ENCODE results near the gene PLGLB2. TPM values are rescaled to one million over a fixed set of nuclear protein-coding genes. Genes with fewer than 3 reads are reported as not detected.
"Not testable (repeated sequence)": the region's sequence is repeated elsewhere in the genome, so short reads cannot be mapped to it uniquely, and the experiment has no call there.

PLGLB2 gene
- 1 to 10 TPM in 1 of 2 donors, under 1 TPM in 1; 0.62 to 2.5 TPM for total RNA-seq
- polyA plus RNA-seq = not detected
- long read RNA-seq, donor 1 = 0 reads
- long read RNA-seq, donor 2 = 0 reads

DNA sequence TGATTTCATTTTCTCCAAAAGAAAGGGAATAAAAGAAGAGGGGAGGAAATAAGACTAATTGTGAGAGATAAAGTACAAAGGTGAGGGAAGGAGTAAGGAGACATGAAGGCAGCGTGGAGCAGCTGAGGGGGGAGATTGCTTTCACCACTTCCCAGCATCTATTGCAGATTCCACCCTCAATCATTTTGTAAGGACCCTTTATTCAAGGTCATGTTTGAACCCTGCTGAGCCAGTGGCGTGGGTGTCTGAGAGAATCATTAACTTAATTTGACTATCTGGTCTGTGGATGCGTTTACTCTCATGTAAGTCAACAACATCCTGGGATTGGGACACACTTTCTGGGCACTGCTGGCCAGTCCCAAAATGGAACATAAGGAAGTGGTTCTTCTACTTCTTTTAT, at the start of gene PLGLB2:
PLGLB2 (plus strand) TSS at position 297 of the 400 bp plus-strand sequence; CDS start at position 364, 67 bp downstream.
- DNase-seq = peak in 1 of 2 donors; percentile 4
- not testable (repeated sequence) for H3K4me1 ChIP-seq (ENCODE audit: control insufficient read depth in 1 of 2, insufficient read depth in 2 of 2, low read length in 2 of 2)

DNA sequence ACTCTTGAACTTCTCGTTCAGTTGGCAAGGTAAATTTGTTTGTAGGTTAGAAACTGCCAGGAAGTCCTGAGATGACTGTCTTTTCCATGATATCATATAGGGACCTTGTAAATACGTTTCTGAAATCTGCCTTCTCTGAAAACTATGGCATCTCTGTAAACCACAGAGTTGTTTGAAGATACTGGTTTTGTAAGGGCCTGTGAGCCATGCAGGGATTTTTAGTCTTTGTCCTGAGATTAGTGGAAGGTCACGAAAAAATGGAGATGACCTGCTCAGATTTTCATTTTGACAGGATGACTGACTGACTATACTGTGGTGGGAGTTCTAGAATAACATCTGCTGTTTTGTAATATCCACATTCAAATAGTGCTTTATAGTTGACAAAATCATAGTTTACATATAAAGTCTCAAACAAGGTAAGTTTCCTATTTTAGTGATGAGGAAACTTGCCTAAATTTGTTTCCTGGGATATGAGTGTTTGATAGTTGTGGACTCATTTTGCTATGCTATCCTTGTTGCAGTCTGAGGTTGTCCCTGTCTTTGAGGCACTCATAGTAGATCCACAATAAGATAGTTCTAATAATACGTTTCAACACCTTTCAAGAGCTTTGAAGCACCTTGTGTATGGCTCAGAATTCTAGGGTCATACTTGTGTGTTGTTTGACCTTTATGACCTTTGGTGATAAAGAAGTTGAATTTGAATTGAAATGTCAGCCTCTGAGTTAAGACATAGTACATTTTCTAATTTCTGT, 43.1 kb upstream of the PLGLB2 start:
- H3K4me1 ChIP-seq (ENCODE audit: control insufficient read depth in 1 of 2, insufficient read depth in 2 of 2, low read length in 2 of 2); ATAC-seq (ENCODE audit: low FRiP score); DNase-seq; intact Hi-C loops (cut with DNase I); H3K4me3 ChIP-seq (ENCODE audit: low read length in 2 of 2); H3K27me3 ChIP-seq (ENCODE audit: control insufficient read depth in 1 of 2, insufficient read depth in 2 of 2, low read length in 1 of 2); H3K36me3 ChIP-seq (ENCODE audit: control insufficient read depth in 1 of 2, insufficient read depth in 2 of 2, low read length in 1 of 2); H3K27ac ChIP-seq (ENCODE audit: low read depth in 1 of 2, low read length in 2 of 2); H3K9me3 ChIP-seq (ENCODE audit: control insufficient read depth, low read length): not testable (repeated sequence)
- WGBS, 2 donors = 21% methylated on average over 2 of the region's 4 CpGs; no CpG with 5 or more reads in 1 of the 2 donors

More for the DNA sequence above, at the start of gene PLGLB2:
- H3K36me3 ChIP-seq (ENCODE audit: control insufficient read depth in 1 of 2, insufficient read depth in 2 of 2, low read length in 1 of 2); H3K27ac ChIP-seq (ENCODE audit: low read depth in 1 of 2, low read length in 2 of 2); H3K9me3 ChIP-seq (ENCODE audit: control insufficient read depth, low read length); H3K27me3 ChIP-seq (ENCODE audit: control insufficient read depth in 1 of 2, insufficient read depth in 2 of 2, low read length in 1 of 2); H3K4me3 ChIP-seq (ENCODE audit: low read length in 2 of 2); intact Hi-C loops (cut with DNase I); ATAC-seq (ENCODE audit: low FRiP score): not testable (repeated sequence)
- 97 to 100% methylated on average over 1 of the region's 3 CpGs for WGBS, 2 donors

DNA sequence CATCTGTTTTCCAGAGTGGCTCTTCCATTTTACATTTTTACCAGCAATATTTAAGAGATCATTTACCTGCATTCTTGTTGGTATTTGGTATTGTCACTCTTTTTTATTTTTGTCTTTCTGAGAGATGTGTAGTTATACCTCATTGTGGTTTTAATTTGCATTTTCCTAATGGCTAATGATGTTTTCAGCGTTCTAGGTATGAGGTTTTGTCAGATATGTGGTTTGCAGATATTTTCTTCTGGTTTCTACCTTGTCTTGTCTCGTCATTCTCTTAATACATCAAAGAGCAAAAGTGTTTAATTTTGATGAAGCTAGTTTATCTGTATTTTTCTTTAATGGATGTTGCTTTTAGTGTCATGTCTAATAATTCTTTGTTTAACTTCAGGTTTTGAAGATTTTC, 39.5 kb upstream of the PLGLB2 start:
- H3K9me3 ChIP-seq (ENCODE audit: control insufficient read depth, low read length); H3K36me3 ChIP-seq (ENCODE audit: control insufficient read depth in 1 of 2, insufficient read depth in 2 of 2, low read length in 1 of 2); ATAC-seq (ENCODE audit: low FRiP score); H3K4me3 ChIP-seq (ENCODE audit: low read length in 2 of 2); H3K4me1 ChIP-seq (ENCODE audit: control insufficient read depth in 1 of 2, insufficient read depth in 2 of 2, low read length in 2 of 2); intact Hi-C loops (cut with DNase I); H3K27ac ChIP-seq (ENCODE audit: low read depth in 1 of 2, low read length in 2 of 2); H3K27me3 ChIP-seq (ENCODE audit: control insufficient read depth in 1 of 2, insufficient read depth in 2 of 2, low read length in 1 of 2); DNase-seq: not testable (repeated sequence)
- 87 to 94% methylated on average over 2 of the region's 2 CpGs for WGBS, 2 donors

DNA sequence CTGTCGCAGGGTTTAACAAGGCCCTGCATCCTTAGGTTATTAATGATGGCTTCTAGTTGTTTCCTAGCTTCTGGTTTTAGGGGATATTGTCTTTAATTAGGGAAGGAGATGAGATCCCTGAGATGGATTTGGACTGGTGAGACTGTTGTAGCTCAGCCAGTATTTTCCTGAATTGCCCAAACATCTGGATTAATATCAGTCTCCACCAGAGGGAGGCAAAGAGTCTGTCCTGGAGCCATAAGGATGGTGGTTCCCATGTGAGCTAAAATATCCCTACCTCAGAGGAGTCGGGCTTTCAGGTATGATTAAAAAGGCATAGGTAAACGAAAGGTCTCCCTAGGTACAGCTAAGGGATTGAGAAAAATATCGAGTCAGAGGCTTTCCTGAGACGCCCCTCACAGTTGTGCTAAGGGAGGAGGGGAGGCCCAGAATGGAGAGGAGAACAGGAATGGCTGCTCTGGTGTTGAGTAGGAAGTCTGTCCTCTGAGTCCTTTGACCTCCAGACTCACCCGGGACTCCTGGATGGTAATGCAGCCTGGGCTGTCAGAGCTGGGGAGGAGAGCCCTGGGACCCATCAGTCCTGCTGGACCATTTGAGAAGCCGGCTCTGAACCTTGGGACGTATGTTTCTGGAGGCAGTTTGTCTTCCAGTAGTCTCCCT, 19.8 kb upstream of the PLGLB2 start:
- H3K36me3 ChIP-seq (ENCODE audit: control insufficient read depth in 1 of 2, insufficient read depth in 2 of 2, low read length in 1 of 2); H3K4me1 ChIP-seq (ENCODE audit: control insufficient read depth in 1 of 2, insufficient read depth in 2 of 2, low read length in 2 of 2); ATAC-seq (ENCODE audit: low FRiP score); H3K27ac ChIP-seq (ENCODE audit: low read depth in 1 of 2, low read length in 2 of 2); H3K27me3 ChIP-seq (ENCODE audit: control insufficient read depth in 1 of 2, insufficient read depth in 2 of 2, low read length in 1 of 2); H3K9me3 ChIP-seq (ENCODE audit: control insufficient read depth, low read length); intact Hi-C loops (cut with DNase I); H3K4me3 ChIP-seq (ENCODE audit: low read length in 2 of 2); DNase-seq: not testable (repeated sequence)
- no CpG with 5 or more reads among the region's 8 CpGs for WGBS, 2 donors

DNA sequence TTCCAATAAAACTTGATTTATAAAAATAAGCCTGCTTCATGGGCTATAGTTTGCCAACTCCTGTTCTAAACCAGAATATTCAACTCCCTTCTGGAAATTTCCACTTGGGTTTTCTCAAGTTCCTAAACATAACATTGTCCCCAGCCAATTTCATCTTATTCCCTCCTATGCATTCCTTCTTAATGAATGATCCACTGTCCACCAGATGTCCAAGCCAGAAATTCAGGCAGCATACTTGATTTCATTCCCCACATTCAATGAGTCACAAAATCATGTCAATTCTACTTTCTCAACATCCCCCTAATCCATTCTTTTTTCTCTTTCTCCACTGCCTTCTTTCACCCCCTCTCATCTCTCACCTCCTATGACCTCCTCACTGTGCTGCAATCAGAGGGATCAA, 7.0 kb upstream of the PLGLB2 start:
- H3K27me3 ChIP-seq (ENCODE audit: control insufficient read depth in 1 of 2, insufficient read depth in 2 of 2, low read length in 1 of 2); ATAC-seq (ENCODE audit: low FRiP score); intact Hi-C loops (cut with DNase I); DNase-seq; H3K36me3 ChIP-seq (ENCODE audit: control insufficient read depth in 1 of 2, insufficient read depth in 2 of 2, low read length in 1 of 2); H3K27ac ChIP-seq (ENCODE audit: low read depth in 1 of 2, low read length in 2 of 2); H3K4me3 ChIP-seq (ENCODE audit: low read length in 2 of 2); H3K4me1 ChIP-seq (ENCODE audit: control insufficient read depth in 1 of 2, insufficient read depth in 2 of 2, low read length in 2 of 2); H3K9me3 ChIP-seq (ENCODE audit: control insufficient read depth, low read length): not testable (repeated sequence)

DNA sequence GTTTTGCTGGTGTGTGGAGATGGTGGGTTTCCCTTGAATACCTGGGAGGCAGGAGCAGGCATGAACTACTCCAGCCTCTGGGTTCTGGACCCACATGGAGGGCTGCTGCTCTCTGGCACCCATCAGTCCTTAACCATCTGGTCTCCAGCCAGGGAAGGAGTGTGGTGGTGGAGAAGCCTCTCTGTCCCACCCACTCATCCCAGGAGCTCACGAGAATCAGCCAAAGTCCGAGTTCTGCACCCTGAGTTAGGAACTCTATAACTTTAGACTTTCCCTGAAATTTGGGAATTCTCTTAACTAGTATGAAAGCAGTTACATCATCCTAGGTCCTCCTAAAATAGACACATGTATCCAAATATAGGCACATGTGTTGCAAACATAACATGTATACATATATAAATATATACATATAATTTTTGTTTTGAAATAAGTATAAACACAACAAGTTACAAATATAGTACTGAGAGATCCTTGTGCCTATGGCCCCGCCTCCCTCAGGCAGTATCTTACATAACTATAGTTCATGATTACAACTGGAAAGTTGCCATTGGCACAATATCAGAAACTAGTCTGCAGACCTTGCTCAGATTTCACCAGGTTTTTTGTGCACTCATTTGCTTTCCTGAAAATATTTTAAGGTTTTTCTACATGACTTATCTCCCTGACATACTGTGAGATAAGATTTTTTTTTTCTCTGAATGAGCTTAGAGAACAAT, 5.3 kb upstream of the PLGLB2 start:
- intact Hi-C loops (cut with DNase I); H3K36me3 ChIP-seq (ENCODE audit: control insufficient read depth in 1 of 2, insufficient read depth in 2 of 2, low read length in 1 of 2): not testable (repeated sequence)
- ATAC-seq (ENCODE audit: low FRiP score) = peak; percentile 19

DNA sequence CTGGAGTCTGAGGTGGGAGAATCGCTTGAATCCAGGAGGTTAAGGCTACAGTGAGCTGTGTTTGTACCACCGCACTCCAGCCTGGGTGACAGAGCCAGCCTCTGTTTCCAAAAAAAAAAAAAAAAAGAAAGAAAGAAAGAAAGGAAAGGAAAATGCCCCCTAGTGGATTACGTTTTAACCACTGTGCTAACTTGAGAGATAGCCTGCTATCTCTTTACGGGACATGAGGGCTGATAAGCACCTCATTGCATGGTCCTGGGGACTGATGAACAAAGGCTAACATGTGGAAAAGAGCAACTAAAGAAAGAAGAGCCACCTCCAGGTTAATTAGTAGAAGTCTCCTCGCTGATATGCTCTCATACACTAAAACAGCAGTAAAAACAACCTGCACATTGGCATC, 4.2 kb upstream of the PLGLB2 start:
- ATAC-seq (ENCODE audit: low FRiP score); intact Hi-C loops (cut with DNase I): not testable (repeated sequence)

More for the DNA sequence above, 5.3 kb upstream of the PLGLB2 start:
- not testable (repeated sequence) for H3K27ac ChIP-seq (ENCODE audit: low read depth in 1 of 2, low read length in 2 of 2); H3K9me3 ChIP-seq (ENCODE audit: control insufficient read depth, low read length); H3K4me1 ChIP-seq (ENCODE audit: control insufficient read depth in 1 of 2, insufficient read depth in 2 of 2, low read length in 2 of 2); H3K4me3 ChIP-seq (ENCODE audit: low read length in 2 of 2); H3K27me3 ChIP-seq (ENCODE audit: control insufficient read depth in 1 of 2, insufficient read depth in 2 of 2, low read length in 1 of 2); DNase-seq
- WGBS, 2 donors = no CpG with 5 or more reads among the region's 3 CpGs

DNA sequence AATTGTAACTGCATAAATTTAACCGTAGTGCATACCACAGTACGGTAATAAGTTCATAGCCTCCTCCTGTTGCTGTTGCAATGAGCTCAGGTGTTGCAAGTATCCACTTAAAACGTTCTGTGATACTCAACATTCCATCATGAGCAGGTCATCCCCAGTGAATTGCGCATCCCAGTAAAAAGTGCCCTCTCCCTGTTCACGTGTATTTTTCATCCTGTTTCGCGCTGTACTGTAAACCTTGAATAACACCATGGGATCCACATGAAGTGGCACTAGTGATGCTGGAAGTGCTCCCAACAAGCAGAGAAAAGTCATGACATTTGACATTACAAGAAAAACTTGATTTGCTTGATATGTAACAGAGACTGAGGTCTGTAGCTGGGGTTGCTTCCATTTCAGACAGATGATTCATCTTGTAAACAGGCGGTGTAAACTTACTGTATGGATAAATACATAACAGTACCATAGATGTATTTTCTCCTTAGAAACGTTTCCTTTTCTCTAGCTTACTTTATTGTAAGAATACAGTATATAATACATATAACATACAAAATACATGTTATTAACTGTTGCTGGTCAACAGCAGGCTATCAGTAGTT, 2.4 kb upstream of the PLGLB2 start:
- H3K27me3 ChIP-seq (ENCODE audit: control insufficient read depth in 1 of 2, insufficient read depth in 2 of 2, low read length in 1 of 2); H3K9me3 ChIP-seq (ENCODE audit: control insufficient read depth, low read length); H3K27ac ChIP-seq (ENCODE audit: low read depth in 1 of 2, low read length in 2 of 2); ATAC-seq (ENCODE audit: low FRiP score); intact Hi-C loops (cut with DNase I); H3K4me3 ChIP-seq (ENCODE audit: low read length in 2 of 2); DNase-seq; H3K4me1 ChIP-seq (ENCODE audit: control insufficient read depth in 1 of 2, insufficient read depth in 2 of 2, low read length in 2 of 2); H3K36me3 ChIP-seq (ENCODE audit: control insufficient read depth in 1 of 2, insufficient read depth in 2 of 2, low read length in 1 of 2): not testable (repeated sequence)
- WGBS, 2 donors = 83 to 90% methylated on average over 4 to 5 of the region's 9 CpGs

More for the DNA sequence above, 4.2 kb upstream of the PLGLB2 start:
- not testable (repeated sequence) for H3K36me3 ChIP-seq (ENCODE audit: control insufficient read depth in 1 of 2, insufficient read depth in 2 of 2, low read length in 1 of 2); DNase-seq; H3K4me1 ChIP-seq (ENCODE audit: control insufficient read depth in 1 of 2, insufficient read depth in 2 of 2, low read length in 2 of 2); H3K27ac ChIP-seq (ENCODE audit: low read depth in 1 of 2, low read length in 2 of 2); H3K9me3 ChIP-seq (ENCODE audit: control insufficient read depth, low read length); H3K4me3 ChIP-seq (ENCODE audit: low read length in 2 of 2); H3K27me3 ChIP-seq (ENCODE audit: control insufficient read depth in 1 of 2, insufficient read depth in 2 of 2, low read length in 1 of 2)
- WGBS, 2 donors = 54 to 100% methylated on average over 1 to 2 of the region's 5 CpGs
